Thoracic aorta (tissue), 2 donors: ENCODE data around the gene LGALS3BP. TPM values are rescaled to one million over a fixed set of nuclear protein-coding genes. Genes with fewer than 3 reads are reported as not detected.

Source experiments
- ATAC-seq: fragments of 150-250 bp; one replicate; pipeline ENCODE4 v1.8.0; 2017; ENCODE audit warnings: low read depth; ENCODE audit not compliant: insufficient number of reproducible peaks, low FRiP score
- DNase-seq: peaks from one replicate; pipeline ENCODE4 v3.0.0-alpha.2; 2020; ENCODE audit warnings: low spot score
- H3K27ac ChIP-seq, 2 donors: fragments of 200-600 bp; sonication (generic); 1 replicate in 1 of 2; 2 replicates in 1 of 2; pipeline ENCODE4 v1.5.1; 2016; ENCODE audit warnings: mild to moderate bottlenecking in 2 of 2, moderate library complexity in 2 of 2
- H3K27me3 ChIP-seq: fragments of 200-600 bp; sonication (generic); replicated peaks from 2 replicates; pipeline ENCODE4 v1.6.0; 2016; ENCODE audit warnings: mild to moderate bottlenecking; ENCODE audit not compliant: insufficient read depth
- H3K36me3 ChIP-seq: fragments of 200-600 bp; sonication (generic); one replicate; pipeline ENCODE4 v1.5.1; 2016
- H3K4me1 ChIP-seq, 2 donors: fragments of 200-600 bp; sonication (generic); 1 replicate in 1 of 2; 2 replicates in 1 of 2; pipeline versions ENCODE4 v1.5.1 to v1.6.0; 2016; ENCODE audit warnings: low read depth in 2 of 2, mild to moderate bottlenecking in 1 of 2; ENCODE audit not compliant: control insufficient read depth in 1 of 2
- H3K4me3 ChIP-seq: fragments of 200-600 bp; sonication (generic); 2 replicates; pipeline ENCODE4 v1.5.1; 2016; ENCODE audit warnings: mild to moderate bottlenecking
- H3K9me3 ChIP-seq: fragments of 200-600 bp; sonication (generic); 2 replicates; pipeline ENCODE4 v1.5.1; 2016
- total RNA-seq, 2 donors: library from RNA; depleted of rRNA; stranded (reverse); fragments of >200 nt; gene quantifications; one replicate each; pipeline versions ENCODE4 v1.1.0 to v1.2.3, GENCODE V29; 2016
- TF ChIP-seq, protein P1 (sequence below): fragments of 200-600 bp; sonication (generic); IDR thresholded peaks from one replicate; pipeline ENCODE4 v1.5.1; 2019; ENCODE audit warnings: antibody characterized with exemption

Gene LGALS3BP
- total RNA-seq, 2 donors from 2014 or later: 205 to 308 TPM

DNA sequence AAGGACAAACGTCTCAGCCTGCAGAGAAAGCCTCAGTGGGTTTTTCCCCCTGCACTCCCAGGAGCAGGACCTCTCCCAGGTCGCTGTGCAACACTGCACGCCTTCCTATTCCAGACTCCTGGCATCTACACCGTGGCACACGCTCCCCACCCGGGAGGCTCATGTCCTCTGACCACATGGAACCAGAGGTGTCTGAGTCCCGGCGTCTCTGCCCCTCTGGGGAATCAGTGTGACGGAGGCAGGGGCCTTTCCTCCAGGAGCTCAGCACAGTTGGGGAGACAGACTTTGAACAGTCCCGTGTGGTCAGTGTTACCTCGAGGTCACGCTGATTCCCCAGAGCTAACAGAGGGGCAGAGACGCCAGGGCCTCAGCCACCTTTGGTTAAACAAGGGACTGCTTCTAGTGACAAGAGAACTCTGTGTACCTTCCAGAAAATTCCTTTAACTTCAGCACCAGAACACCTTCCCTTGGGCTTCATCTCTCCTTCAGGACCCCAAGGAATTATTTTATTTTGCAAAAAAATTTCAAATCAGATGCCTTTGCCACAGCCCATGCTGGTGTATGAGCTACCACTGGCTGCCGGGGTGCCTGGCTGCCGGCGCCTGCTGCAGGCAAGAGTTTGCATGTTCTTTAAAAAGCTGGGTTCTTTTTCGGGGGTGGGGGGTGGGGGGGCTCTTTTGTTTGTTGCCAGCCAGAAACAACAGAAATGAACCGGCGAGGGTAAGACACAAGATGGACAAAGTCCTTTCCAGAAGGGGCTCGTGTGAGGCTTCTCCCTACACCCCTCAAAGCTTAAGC lies 23.3 kb upstream of the LGALS3BP start:
- no peaks in the 10 kb centered on the region for H3K9me3 ChIP-seq
- no peak overlapping the region for H3K27ac ChIP-seq
- no peaks in the 10 kb centered on the region for H3K27me3 ChIP-seq
- peaks cover 18 to 30% of the 10 kb centered on the region in 2 donors for H3K4me1 ChIP-seq
- no peak overlapping the region for H3K4me3 ChIP-seq
- no peak for ATAC-seq
- H3K36me3 ChIP-seq: no peaks in the 10 kb centered on the region
- TF ChIP-seq, protein P1, sequence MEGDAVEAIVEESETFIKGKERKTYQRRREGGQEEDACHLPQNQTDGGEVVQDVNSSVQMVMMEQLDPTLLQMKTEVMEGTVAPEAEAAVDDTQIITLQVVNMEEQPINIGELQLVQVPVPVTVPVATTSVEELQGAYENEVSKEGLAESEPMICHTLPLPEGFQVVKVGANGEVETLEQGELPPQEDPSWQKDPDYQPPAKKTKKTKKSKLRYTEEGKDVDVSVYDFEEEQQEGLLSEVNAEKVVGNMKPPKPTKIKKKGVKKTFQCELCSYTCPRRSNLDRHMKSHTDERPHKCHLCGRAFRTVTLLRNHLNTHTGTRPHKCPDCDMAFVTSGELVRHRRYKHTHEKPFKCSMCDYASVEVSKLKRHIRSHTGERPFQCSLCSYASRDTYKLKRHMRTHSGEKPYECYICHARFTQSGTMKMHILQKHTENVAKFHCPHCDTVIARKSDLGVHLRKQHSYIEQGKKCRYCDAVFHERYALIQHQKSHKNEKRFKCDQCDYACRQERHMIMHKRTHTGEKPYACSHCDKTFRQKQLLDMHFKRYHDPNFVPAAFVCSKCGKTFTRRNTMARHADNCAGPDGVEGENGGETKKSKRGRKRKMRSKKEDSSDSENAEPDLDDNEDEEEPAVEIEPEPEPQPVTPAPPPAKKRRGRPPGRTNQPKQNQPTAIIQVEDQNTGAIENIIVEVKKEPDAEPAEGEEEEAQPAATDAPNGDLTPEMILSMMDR: no peak
- no peak for DNase-seq

DNA sequence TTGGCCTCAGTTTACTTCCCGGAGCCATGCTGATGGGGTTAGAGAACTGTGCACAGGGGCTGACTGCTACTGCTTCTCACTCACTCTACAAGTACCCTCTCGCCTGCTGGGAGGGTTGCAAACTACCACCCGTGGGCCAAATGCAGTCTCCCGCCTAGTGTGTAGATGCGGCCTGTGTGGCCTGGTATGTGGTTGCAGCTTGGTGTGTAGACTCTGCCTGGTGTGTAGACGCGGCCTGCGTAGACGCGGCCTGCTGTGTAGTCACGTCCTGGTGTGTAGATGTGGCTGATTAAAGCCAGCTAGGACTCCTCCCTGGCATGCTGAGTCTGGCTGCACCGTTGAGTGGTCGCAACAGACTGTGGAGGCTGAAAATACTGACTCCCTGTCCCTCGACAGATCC lies 22.6 kb upstream of the LGALS3BP start:
- ATAC-seq (no peak), DNase-seq (no peak)
- H3K36me3 ChIP-seq: peaks cover 2% of the 10 kb centered on the region
- H3K9me3 ChIP-seq: no peaks in the 10 kb centered on the region
- H3K27me3 ChIP-seq: no peaks in the 10 kb centered on the region
- H3K27ac ChIP-seq: no peak overlapping the region
- H3K4me3 ChIP-seq: no peak overlapping the region
- TF ChIP-seq, protein P1: no peak
- peaks cover 24 to 29% of the 10 kb centered on the region in 2 donors for H3K4me1 ChIP-seq

DNA sequence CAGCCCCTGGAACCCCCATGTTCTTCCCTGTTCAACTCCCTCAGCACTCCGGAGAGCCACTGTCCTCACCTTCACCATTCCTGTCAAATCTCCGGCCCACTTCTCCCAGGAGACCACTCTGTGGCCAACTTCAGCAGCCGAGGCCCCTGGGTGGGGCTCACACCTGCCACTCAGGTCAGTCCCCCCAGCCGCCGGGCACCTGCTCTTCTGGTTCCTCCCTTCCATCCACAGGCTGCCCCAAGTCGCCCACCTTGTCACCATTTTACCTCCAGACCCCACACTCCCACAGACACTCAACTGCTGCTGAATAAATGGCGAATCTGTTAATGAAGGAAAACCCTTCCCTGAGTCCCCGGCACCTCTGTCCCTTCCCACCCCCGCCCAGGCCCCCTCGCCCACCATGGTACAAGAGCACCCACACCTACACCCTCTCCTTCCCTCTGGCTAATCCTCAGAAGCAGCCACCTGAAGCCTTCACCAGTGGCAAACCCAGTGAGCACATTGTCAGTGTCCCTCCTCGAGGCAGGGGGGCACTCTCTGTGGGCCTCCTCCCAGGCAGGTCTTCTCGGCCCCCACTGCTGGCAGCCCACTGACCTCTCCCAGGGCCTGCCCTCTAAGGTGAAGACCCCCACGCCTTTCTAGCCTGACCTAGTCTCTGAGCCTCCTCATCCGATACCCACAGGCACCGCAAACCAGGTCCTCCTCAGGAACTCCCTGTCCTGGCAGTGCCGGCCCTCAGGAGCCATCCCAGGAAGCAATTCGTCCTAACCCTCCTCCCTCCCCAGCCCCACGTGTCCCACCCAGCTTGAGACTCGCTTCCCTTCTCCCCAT lies 21.7 kb upstream of the LGALS3BP start:
- ATAC-seq (no peak), DNase-seq (no peak)
- Histone ChIP-seq H3K27ac (no peak overlapping the region), H3K27me3 (no peaks in the 10 kb centered on the region), H3K4me1 (peaks cover 22 to 35% of the 10 kb centered on the region in 2 donors), H3K36me3 (peaks cover 9% of the 10 kb centered on the region), H3K4me3 (no peak overlapping the region), H3K9me3 (no peaks in the 10 kb centered on the region)
- TF ChIP-seq, protein P1: no peak

DNA sequence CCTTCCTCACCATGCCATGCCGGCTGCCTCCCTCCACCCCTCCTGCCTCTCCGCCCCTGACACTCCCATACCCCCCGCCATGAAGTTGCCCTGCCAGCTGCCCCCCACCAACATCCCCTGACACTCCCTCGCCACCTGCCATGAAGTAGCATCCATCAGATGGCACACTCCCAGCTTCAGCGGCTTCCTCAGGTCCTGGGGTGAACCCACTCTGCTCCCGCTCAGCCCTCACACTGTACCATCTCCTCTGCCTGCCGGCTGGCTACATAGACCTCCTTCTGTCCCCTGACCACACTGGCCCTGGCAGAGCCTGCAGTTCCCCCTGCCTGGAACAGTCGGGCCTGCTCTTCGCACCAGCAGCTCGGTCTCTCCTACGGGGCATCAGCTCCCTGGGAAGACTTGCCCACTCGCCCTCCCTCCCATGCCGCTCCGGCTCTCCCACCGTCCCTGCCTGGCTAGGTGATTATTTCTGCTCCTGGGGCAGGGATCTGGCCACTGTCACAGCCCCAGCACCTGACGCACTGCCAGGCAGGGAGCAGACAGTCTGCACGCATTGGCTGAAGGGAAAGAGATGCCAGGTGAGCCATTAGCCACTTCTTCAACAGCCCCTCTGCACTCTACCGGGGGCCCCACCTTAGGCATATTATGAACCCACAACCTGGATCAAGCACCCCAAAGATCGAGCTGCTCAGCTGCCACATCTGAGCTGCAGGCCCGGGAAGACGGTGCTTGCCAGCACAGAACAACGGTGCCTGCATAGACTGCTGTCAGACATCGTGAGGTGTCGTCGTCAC lies 20.9 kb upstream of the LGALS3BP start:
- ATAC-seq: no peak

More for the DNA sequence above, 20.9 kb upstream of the LGALS3BP start:
- TF ChIP-seq, protein P1: no peak
- H3K27me3 ChIP-seq: no peaks in the 10 kb centered on the region
- no peak for DNase-seq
- peaks cover 9% of the 10 kb centered on the region for H3K36me3 ChIP-seq
- H3K4me1 ChIP-seq: peaks cover 14 to 40% of the 10 kb centered on the region in 2 donors
- peak overlapping the region in 1 of 2 donors; percentile 5 for H3K27ac ChIP-seq
- no peak overlapping the region for H3K4me3 ChIP-seq
- no peaks in the 10 kb centered on the region for H3K9me3 ChIP-seq
